Smooth muscle cell (in vitro differentiated cells): ENCODE measurements around the gene KCTD7. TPM values are rescaled to one million over a fixed set of nuclear protein-coding genes. Genes with fewer than 3 reads are reported as not detected.
A peak's percentile ranks its signal among the peaks of the same experiment; 100 is the strongest.
"Not testable (repeated sequence)": the region's sequence is repeated elsewhere in the genome, so short reads cannot be mapped to it uniquely, and the experiment has no call there.

Experiments
- DNase-seq: peaks from one replicate; lab custom pipeline; 2025; ENCODE audit not compliant: unreplicated experiment; lab: John Stamatoyannopoulos, UW
- H2AFZ ChIP-seq: fragments of 200-600 bp; sonication (generic); 2 replicates; pipeline ENCODE4 v1.6.0; 2016; ENCODE audit warnings: antibody characterized with exemption, low read depth, mild to moderate bottlenecking
- H3F3A ChIP-seq: fragments of 200-600 bp; sonication (generic); 2 replicates; pipeline ENCODE4 v1.6.0; 2017; ENCODE audit warnings: antibody characterized with exemption, low read depth
- H3K27ac ChIP-seq: fragments of 200-600 bp; sonication (generic); 2 replicates; pipeline ENCODE4 v1.5.1; 2016; ENCODE audit warnings: low read depth, mild to moderate bottlenecking
- H3K27me3 ChIP-seq: fragments of 200-600 bp; sonication (generic); 2 replicates; pipeline ENCODE4 v1.6.1; 2016; ENCODE audit warnings: low read depth, mild to moderate bottlenecking
- H3K36me3 ChIP-seq: fragments of 200-600 bp; sonication (generic); 2 replicates; pipeline ENCODE4 v1.5.1; 2016; ENCODE audit warnings: low read depth
- H3K4me1 ChIP-seq: fragments of 200-600 bp; sonication (generic); 2 replicates; pipeline ENCODE4 v1.5.1; 2016; ENCODE audit warnings: low read depth
- H3K4me2 ChIP-seq: fragments of 200-600 bp; sonication (generic); 2 replicates; pipeline ENCODE4 v1.6.0; 2016; ENCODE audit warnings: mild to moderate bottlenecking
- H3K4me3 ChIP-seq: fragments of 200-600 bp; sonication (generic); 2 replicates; pipeline ENCODE4 v1.5.1; 2016; ENCODE audit warnings: mild to moderate bottlenecking
- H3K79me2 ChIP-seq: fragments of 200-600 bp; sonication (generic); 2 replicates; pipeline ENCODE4 v1.6.0; 2016; ENCODE audit warnings: low read depth, mild to moderate bottlenecking
- H3K9ac ChIP-seq: fragments of 200-600 bp; sonication (generic); 2 replicates; pipeline ENCODE4 v1.6.0; 2016; ENCODE audit warnings: low read depth
- H3K9me3 ChIP-seq: fragments of 200-600 bp; sonication (generic); replicated peaks from 2 replicates; pipeline ENCODE4 v1.5.1; 2016; ENCODE audit warnings: low read depth
- H4K20me1 ChIP-seq: fragments of 200-600 bp; sonication (generic); 2 replicates; pipeline ENCODE4 v1.6.0; 2016; ENCODE audit warnings: low read depth
- WGBS: methylation state at CpG from one replicate; pipeline ENCODE4 v1.1.7; 2016; ENCODE audit warnings: low lambda C conversion rate; 5-methylcytosine and 5-hydroxymethylcytosine counted together
- polyA plus RNA-seq: library from polyadenylated mRNA; unstranded; fragments of >200 nt; fragmentation: Nextera tagmentation; extraction: Ambion mirVana; gene quantifications from 2 replicates; pipeline ENCODE4 v1.2.1, GENCODE V29; 2016
- total RNA-seq: library from RNA; depleted of rRNA; stranded (reverse); fragments of >200 nt; gene quantifications from 2 replicates; pipeline ENCODE4 v1.2.3, GENCODE V29; 2014
- TF ChIP-seq, protein P1 (sequence below): fragments of 200-600 bp; sonication (generic); IDR thresholded peaks from 2 replicates; pipeline ENCODE4 v1.5.1; 2017; ENCODE audit warnings: borderline replicate concordance, mild to moderate bottlenecking, antibody characterized with exemption; ENCODE audit not compliant: insufficient read depth, poor library complexity, severe bottlenecking

KCTD7 gene
- total and polyA plus RNA-seq, 2 experiments from 2014 or later = 3.9 to 6.3 TPM

- no peaks in the 10 kb centered on the region for H3K79me2 ChIP-seq
- H3K27ac ChIP-seq = no peak overlapping the region
- H4K20me1 ChIP-seq = no peaks in the 10 kb centered on the region
- no peak overlapping the region for H3K4me3 ChIP-seq
- H3K36me3 ChIP-seq = no peaks in the 10 kb centered on the region
- DNase-seq = no peak
- no peaks in the 10 kb centered on the region for H3K27me3 ChIP-seq
- TF ChIP-seq, protein P1, sequence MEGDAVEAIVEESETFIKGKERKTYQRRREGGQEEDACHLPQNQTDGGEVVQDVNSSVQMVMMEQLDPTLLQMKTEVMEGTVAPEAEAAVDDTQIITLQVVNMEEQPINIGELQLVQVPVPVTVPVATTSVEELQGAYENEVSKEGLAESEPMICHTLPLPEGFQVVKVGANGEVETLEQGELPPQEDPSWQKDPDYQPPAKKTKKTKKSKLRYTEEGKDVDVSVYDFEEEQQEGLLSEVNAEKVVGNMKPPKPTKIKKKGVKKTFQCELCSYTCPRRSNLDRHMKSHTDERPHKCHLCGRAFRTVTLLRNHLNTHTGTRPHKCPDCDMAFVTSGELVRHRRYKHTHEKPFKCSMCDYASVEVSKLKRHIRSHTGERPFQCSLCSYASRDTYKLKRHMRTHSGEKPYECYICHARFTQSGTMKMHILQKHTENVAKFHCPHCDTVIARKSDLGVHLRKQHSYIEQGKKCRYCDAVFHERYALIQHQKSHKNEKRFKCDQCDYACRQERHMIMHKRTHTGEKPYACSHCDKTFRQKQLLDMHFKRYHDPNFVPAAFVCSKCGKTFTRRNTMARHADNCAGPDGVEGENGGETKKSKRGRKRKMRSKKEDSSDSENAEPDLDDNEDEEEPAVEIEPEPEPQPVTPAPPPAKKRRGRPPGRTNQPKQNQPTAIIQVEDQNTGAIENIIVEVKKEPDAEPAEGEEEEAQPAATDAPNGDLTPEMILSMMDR = no peak
- H3K4me2 ChIP-seq = no peak overlapping the region
- no peak overlapping the region for H3K9ac ChIP-seq
- no peak overlapping the region for H2AFZ ChIP-seq
- H3K4me1 ChIP-seq = peaks cover 8% of the 10 kb centered on the region
- no peaks in the 10 kb centered on the region for H3K9me3 ChIP-seq
- 90% methylated on average over 1 of the region's 1 CpG for WGBS
- H3F3A ChIP-seq = peaks cover 4% of the 10 kb centered on the region
These were observed 13.0 kb upstream of the KCTD7 start for GRCh38 chr7:66615699-66616098.

DNA sequence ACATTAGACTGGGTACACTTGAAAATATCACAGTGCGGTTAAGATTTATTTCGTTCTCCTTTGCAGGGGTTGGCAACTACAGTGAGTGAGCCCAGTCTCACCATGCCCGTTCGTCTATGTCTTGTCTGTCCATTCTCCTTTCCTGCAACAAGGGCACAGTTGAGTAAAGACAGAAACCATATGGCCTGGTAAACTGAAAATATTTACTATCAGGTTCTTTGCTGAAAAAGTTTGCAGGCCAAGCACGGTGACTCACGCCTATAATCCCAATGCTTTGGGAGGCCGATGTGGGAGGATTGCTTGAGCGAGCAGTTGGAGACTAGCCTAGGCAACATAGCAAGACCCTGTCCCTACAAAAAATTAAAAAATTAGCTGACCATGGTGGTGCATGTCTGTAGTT is 11.4 kb upstream of the KCTD7 start:
- Histone ChIP-seq H4K20me1 (no peaks in the 10 kb centered on the region), H3K9ac (no peak overlapping the region), H3K4me2 (peak overlapping the region; percentile 53), H3K9me3 (no peaks in the 10 kb centered on the region), H3K36me3 (no peaks in the 10 kb centered on the region), H3K4me1 (peaks cover 8% of the 10 kb centered on the region), H3K27ac (peak overlapping the region; percentile 44), H3K27me3 (no peaks in the 10 kb centered on the region), H3F3A (peaks cover 4% of the 10 kb centered on the region), H2AFZ (no peak overlapping the region), H3K4me3 (no peak overlapping the region), H3K79me2 (no peaks in the 10 kb centered on the region)
- WGBS = 33% methylated on average over 8 of the region's 8 CpGs
- DNase-seq = no peak
- TF ChIP-seq, protein P1 = no peak

DNA sequence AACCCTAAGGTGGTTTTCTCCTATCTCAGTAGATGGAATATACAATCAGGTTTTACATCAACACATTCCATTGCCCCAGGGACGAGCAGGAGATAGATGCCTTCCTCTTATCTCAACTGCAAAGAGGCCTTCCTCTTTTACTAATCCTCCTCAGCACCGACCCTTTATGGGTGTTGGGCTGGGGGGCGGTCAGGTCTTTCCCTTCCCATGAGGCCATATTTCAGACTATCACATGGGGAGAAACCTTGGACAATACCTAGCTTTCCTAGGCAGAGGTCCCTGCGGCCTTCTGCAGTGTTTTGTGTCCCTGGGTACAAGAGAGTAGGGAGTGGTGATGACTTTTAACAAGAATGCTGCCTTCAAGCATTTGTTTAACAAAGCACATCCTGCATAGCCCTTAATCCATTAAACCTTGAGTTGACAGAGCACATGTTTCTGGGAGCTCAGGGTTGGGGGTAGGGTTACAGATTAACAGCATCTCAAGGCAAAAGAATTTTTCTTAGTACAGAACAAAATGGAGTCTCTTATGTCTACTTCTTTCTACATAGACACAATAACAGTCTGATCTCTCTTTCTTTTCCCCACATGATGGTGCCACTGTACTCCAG is 9.2 kb upstream of the KCTD7 start:
- H3K27me3 ChIP-seq, H3K4me1 ChIP-seq, H3K4me3 ChIP-seq, H4K20me1 ChIP-seq, H3F3A ChIP-seq, H3K9me3 ChIP-seq, H3K9ac ChIP-seq, H3K79me2 ChIP-seq, H2AFZ ChIP-seq, H3K36me3 ChIP-seq, DNase-seq: not testable (repeated sequence)
- H3K27ac ChIP-seq = peak overlapping the region; percentile 1
- 15% methylated on average over 4 of the region's 4 CpGs for WGBS
- H3K4me2 ChIP-seq = peak overlapping the region; percentile 2

GRCh38 chr7:66626331-66626934 is 2.2 kb upstream of the KCTD7 start:
- DNase-seq = no peak
- Histone ChIP-seq H4K20me1 (no peaks in the 10 kb centered on the region), H3K9me3 (no peaks in the 10 kb centered on the region), H3K4me2 (peak overlapping the region; percentile 84), H3K79me2 (peaks cover 18% of the 10 kb centered on the region), H3K9ac (no peak overlapping the region), H3K27ac (peak overlapping the region; percentile 79), H2AFZ (no peak overlapping the region), H3K36me3 (no peaks in the 10 kb centered on the region), H3K4me1 (peaks cover 4% of the 10 kb centered on the region), H3F3A (peaks cover 11% of the 10 kb centered on the region), H3K27me3 (no peaks in the 10 kb centered on the region), H3K4me3 (no peak overlapping the region)
- WGBS = 36% methylated on average over 3 of the region's 3 CpGs
- TF ChIP-seq, protein P1 = no peak
